H1 (cell line): ENCODE measurements around the gene LONP2. TPM values are rescaled to one million over a fixed set of nuclear protein-coding genes. Genes with fewer than 3 reads are reported as not detected.

Experiments used
- CEBPB ChIP-seq: IDR thresholded peaks from 2 replicates; pipeline ENCODE4 v1.6.1; 2012; ENCODE audit warnings: low read depth, low read length
- EGR1 ChIP-seq: IDR thresholded peaks from 2 replicates; pipeline ENCODE4 v1.6.1; 2011; ENCODE audit warnings: low read depth, low read length, borderline replicate concordance
- EZH2 ChIP-seq: fragments of 200-600 bp; sonication (generic); IDR thresholded peaks from 2 replicates; pipeline ENCODE4 v1.7.1; 2012; ENCODE audit warnings: low read depth, mild to moderate bottlenecking, moderate library complexity, low read length, inconsistent platforms; ENCODE audit not compliant: severe bottlenecking
- HDAC2 ChIP-seq, 2 experiments: fragments of 300-600 bp in 1 of 2; sonication (generic) in 1 of 2; IDR thresholded peaks; 2 replicates each; pipeline ENCODE4 v1.6.1; 2011 to 2012; ENCODE audit warnings: low read depth in 2 of 2, low read length in 2 of 2, mild to moderate bottlenecking in 2 of 2, moderate library complexity in 2 of 2, borderline replicate concordance in 1 of 2, inconsistent platforms in 1 of 2
- HDAC6 ChIP-seq: IDR thresholded peaks from one replicate; pipeline ENCODE4 v1.7.1; 2012; ENCODE audit warnings: low read depth, mild to moderate bottlenecking, inconsistent platforms, low read length, moderate library complexity
- JUND ChIP-seq: IDR thresholded peaks from 2 replicates; pipeline ENCODE4 v1.6.1; 2011; ENCODE audit warnings: mild to moderate bottlenecking, improper control_type of control experiment, low read length
- NRF1 ChIP-seq: IDR thresholded peaks from 2 replicates; pipeline ENCODE4 v1.6.1; 2011; ENCODE audit warnings: mild to moderate bottlenecking, low read depth, low read length, improper control_type of control experiment
- RAD21 ChIP-seq, 2 experiments: IDR thresholded peaks in 1 of 2; conservative IDR thresholded peaks in 1 of 2; 2 replicates each; pipeline ENCODE4 v1.6.1; 2011; ENCODE audit warnings: low read depth in 2 of 2, low read length in 2 of 2, improper control_type of control experiment in 1 of 2, inconsistent platforms in 1 of 2, mild to moderate bottlenecking in 1 of 2, moderate library complexity in 1 of 2
- RNF2 ChIP-seq: fragments of 200-900, 300-1000 bp; sonication (generic); IDR thresholded peaks from 2 replicates; pipeline ENCODE4 v1.7.1; 2016; ENCODE audit warnings: borderline replicate concordance, low read depth, mild to moderate bottlenecking, antibody characterized with exemption, low read length; ENCODE audit not compliant: poor library complexity, severe bottlenecking; ENCODE audit errors: missing control alignments
- SIN3A ChIP-seq, 2 experiments: IDR thresholded peaks in 1 of 2; conservative IDR thresholded peaks in 1 of 2; 2 replicates each; pipeline ENCODE4 v1.6.1; 2011 to 2012; ENCODE audit warnings: low read length in 2 of 2, improper control_type of control experiment in 1 of 2, low read depth in 1 of 2, mild to moderate bottlenecking in 1 of 2
- SP2 ChIP-seq: IDR thresholded peaks from 2 replicates; pipeline ENCODE4 v1.6.1; 2012; ENCODE audit warnings: mild to moderate bottlenecking, low read length, inconsistent platforms
- TAF7 ChIP-seq: optimal IDR thresholded peaks from 2 replicates; pipeline ENCODE3; 2011; ENCODE audit warnings: low read depth, mild to moderate bottlenecking, inconsistent platforms, low read length, moderate library complexity, borderline replicate concordance
- TBP ChIP-seq: IDR thresholded peaks from 2 replicates; pipeline ENCODE4 v1.6.1; 2011; ENCODE audit warnings: low read depth, low read length, improper control_type of control experiment
- polyA plus RNA-seq, 7 experiments: library from polyadenylated mRNA; depleted of rRNA in 3 of 7; stranded (reverse) in 5 of 7; unstranded in 2 of 7; fragments of >200 nt in 5 of 7; fragments of 200-250 nt in 2 of 7; gene quantifications; 1 replicate in 5 of 7; 2 replicates in 1 of 7; 4 replicates in 1 of 7; pipeline versions ENCODE4 v1.2.1 to v1.2.3, GENCODE V29; 2011 to 2013; ENCODE audit warnings: missing spikeins in 2 of 7, mixed read lengths in 2 of 7
- total RNA-seq: library from RNA; stranded (reverse); fragmentation: NEBNext Ultra II Directional; extraction: Animal tissue kit (Norgen Biotek cat#: 25700); gene quantifications from 2 replicates; pipeline ENCODE4 v1.2.1, GENCODE V29; 2021
- TF ChIP-seq, protein P1 (sequence below): IDR thresholded peaks from 2 replicates; pipeline ENCODE4 v1.6.1; 2012; ENCODE audit warnings: low read length, inconsistent platforms
- TF ChIP-seq, protein P2 (sequence below): IDR thresholded peaks from 2 replicates; pipeline ENCODE4 v1.6.1; 2012; ENCODE audit warnings: inconsistent platforms
- TF ChIP-seq, protein P3 (sequence below): IDR thresholded peaks from 2 replicates; pipeline ENCODE4 v1.6.1; 2011; ENCODE audit warnings: low read length, improper control_type of control experiment
- TF ChIP-seq, protein P4 (sequence below): IDR thresholded peaks from 2 replicates; pipeline ENCODE4 v1.6.1; 2012; ENCODE audit warnings: inconsistent platforms

The LONP2 gene
- total and polyA plus RNA-seq, 2 of the 8 experiments (the other 6 are each of a cell fraction or from before 2014, with no cell fraction given) = 8.1 to 23.1 TPM

DNA sequence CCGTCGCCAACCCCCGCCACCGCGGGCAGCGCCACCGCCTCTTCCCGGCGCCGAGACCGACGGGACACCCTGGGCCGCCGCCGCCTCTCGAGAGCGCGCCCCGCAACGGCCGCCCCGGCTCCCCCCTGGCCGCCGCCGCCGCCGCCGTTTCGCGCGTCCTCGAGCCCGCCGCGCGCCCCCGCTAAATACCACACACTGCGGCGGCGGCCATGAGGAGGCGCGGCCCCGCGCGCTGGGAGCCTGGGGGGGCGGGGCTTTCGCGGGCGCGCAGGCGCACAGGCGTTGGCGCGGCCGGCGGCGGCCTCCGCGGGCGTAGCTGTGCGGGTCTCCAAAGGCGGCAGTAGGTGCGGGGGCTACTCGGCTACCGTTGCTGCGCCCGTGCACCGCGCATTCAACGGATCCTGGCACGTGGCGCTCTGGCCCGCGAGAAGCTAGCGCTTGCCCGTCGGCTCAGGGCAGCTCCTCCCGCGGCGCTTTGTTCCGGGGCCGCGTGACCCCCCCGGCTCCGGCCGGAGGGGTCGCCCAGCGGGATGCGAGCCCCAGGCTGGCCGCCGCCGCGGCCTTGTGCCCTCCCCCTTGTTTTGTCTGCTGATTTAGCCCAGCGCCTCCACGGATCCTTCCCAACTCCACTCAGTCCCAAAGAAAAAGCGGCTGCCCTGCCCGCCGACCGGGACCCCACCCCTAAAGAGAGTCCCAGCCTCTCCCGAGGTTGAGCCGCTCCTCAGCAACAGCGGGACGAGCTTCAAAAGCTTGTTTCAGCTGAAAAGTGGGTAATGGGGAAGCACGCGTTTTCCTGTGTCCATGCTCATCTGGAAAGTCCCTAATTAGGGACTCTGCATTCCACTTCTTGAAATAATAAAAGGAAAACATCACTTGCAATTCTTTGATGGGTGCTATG is 141.4 kb downstream of the LONP2 start, which contains the start of gene SIAH1 (continued):
- TF ChIP-seq, protein P1, sequence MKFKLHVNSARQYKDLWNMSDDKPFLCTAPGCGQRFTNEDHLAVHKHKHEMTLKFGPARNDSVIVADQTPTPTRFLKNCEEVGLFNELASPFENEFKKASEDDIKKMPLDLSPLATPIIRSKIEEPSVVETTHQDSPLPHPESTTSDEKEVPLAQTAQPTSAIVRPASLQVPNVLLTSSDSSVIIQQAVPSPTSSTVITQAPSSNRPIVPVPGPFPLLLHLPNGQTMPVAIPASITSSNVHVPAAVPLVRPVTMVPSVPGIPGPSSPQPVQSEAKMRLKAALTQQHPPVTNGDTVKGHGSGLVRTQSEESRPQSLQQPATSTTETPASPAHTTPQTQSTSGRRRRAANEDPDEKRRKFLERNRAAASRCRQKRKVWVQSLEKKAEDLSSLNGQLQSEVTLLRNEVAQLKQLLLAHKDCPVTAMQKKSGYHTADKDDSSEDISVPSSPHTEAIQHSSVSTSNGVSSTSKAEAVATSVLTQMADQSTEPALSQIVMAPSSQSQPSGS = no peak
- TF ChIP-seq TAF7 = peak; percentile 66
- TF ChIP-seq, protein P2, sequence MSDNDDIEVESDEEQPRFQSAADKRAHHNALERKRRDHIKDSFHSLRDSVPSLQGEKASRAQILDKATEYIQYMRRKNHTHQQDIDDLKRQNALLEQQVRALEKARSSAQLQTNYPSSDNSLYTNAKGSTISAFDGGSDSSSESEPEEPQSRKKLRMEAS = peak; percentile 96
- 0 out of 4 replicates have a peak, but pooled peaks of 1 of the 2 experiments have one; percentile 3 for TF ChIP-seq RAD21 (IDR thresholded peaks at IDR 0.05 in 1 of 2, conservative IDR thresholded peaks at IDR 0.05 in 1 of 2; ENCODE audit: low read depth in 2 of 2, low read length in 2 of 2)
- TF ChIP-seq HDAC2 (IDR thresholded peaks at IDR 0.05; ENCODE audit: borderline replicate concordance in 1 of 2, low read depth in 2 of 2, low read length in 2 of 2) = no peak
- TF ChIP-seq, protein P3, sequence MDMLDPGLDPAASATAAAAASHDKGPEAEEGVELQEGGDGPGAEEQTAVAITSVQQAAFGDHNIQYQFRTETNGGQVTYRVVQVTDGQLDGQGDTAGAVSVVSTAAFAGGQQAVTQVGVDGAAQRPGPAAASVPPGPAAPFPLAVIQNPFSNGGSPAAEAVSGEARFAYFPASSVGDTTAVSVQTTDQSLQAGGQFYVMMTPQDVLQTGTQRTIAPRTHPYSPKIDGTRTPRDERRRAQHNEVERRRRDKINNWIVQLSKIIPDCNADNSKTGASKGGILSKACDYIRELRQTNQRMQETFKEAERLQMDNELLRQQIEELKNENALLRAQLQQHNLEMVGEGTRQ = peak; percentile 30; the same call in 1 of the 2 replicates
- TF ChIP-seq RNF2 = no peak
- 0 out of 2 replicates have a peak, but pooled peaks have one; percentile 20 for TF ChIP-seq EGR1
- no peak for TF ChIP-seq EZH2
- TF ChIP-seq, protein P4, sequence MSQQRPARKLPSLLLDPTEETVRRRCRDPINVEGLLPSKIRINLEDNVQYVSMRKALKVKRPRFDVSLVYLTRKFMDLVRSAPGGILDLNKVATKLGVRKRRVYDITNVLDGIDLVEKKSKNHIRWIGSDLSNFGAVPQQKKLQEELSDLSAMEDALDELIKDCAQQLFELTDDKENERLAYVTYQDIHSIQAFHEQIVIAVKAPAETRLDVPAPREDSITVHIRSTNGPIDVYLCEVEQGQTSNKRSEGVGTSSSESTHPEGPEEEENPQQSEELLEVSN = peak; percentile 93
- no peak for TF ChIP-seq HDAC6
- TF ChIP-seq JUND = peak; percentile 10; the same call in 1 of the 2 replicates
- peak; percentile 58 for TF ChIP-seq NRF1
- TF ChIP-seq CEBPB = no peak
- peak; percentile 31; the same call in 1 of the 2 replicates for TF ChIP-seq TBP
- 0 out of 4 replicates have a peak, but pooled peaks of 1 of the 2 experiments have one; percentile 52 for TF ChIP-seq SIN3A (conservative IDR thresholded peaks at IDR 0.05 in 1 of 2, IDR thresholded peaks at IDR 0.05 in 1 of 2; ENCODE audit: low read depth in 1 of 2, low read length in 2 of 2)
- TF ChIP-seq SP2 = no peak
